AG09309 (cell line): ENCODE results near the gene OR2B2.

Experiments
- DNase-seq: peaks from one replicate; pipeline ENCODE4 v3.0.0-alpha.2; 2010; ENCODE audit warnings: low read depth
- H3K4me3 ChIP-seq: 2 replicates; pipeline ENCODE4 v1.5.1; 2011; ENCODE audit warnings: mild to moderate bottlenecking, low read depth, low read length, moderate library complexity; ENCODE audit not compliant: control insufficient read depth
- TF ChIP-seq, protein P1 (sequence below): IDR thresholded peaks from 2 replicates; pipeline ENCODE4 v1.5.1; 2011; ENCODE audit warnings: mild to moderate bottlenecking, low read depth, low read length, inconsistent platforms; ENCODE audit not compliant: insufficient read depth, control insufficient read depth; ENCODE audit errors: missing control alignments

Gene OR2B2

GRCh38 chr6:27867051-27867944, 44.9 kb downstream of the OR2B2 start:
- TF ChIP-seq, protein P1, sequence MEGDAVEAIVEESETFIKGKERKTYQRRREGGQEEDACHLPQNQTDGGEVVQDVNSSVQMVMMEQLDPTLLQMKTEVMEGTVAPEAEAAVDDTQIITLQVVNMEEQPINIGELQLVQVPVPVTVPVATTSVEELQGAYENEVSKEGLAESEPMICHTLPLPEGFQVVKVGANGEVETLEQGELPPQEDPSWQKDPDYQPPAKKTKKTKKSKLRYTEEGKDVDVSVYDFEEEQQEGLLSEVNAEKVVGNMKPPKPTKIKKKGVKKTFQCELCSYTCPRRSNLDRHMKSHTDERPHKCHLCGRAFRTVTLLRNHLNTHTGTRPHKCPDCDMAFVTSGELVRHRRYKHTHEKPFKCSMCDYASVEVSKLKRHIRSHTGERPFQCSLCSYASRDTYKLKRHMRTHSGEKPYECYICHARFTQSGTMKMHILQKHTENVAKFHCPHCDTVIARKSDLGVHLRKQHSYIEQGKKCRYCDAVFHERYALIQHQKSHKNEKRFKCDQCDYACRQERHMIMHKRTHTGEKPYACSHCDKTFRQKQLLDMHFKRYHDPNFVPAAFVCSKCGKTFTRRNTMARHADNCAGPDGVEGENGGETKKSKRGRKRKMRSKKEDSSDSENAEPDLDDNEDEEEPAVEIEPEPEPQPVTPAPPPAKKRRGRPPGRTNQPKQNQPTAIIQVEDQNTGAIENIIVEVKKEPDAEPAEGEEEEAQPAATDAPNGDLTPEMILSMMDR, result no peak
- peak overlapping the region; percentile 70 for H3K4me3 ChIP-seq
- no peak for DNase-seq

GRCh38 chr6:27866357-27867050, 45.7 kb downstream of the OR2B2 start:
- H3K4me3 ChIP-seq, result peak overlapping the region; percentile 70
- TF ChIP-seq, protein P1, result no peak
- no peak for DNase-seq

DNA sequence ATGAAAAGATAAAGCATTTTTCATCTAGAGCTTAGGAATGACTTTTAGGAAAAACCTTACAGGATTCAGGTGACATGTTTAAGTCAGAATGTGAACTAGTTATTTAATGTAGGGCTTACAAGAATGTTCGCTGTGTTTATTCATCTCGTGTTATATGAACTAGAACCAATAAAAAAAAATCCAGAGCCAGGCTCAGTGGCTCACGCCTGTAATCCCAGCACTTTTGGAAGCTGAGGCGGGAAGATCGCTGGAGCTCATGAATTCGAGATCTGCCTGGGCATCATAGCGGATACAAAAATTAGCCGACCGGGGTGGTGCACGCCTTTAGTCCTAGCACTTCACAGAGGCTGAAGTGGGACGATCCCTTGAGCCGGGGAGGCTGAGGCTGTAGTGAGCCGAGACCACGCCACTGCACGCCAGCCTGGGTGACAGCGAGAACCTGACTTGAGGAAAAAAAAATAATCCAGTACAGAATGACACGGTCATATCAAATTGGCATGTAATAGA, 46.3 kb downstream of the OR2B2 start:
- TF ChIP-seq, protein P1, result no peak
- H3K4me3 ChIP-seq, result peak overlapping the region; percentile 70
- no peak for DNase-seq

DNA sequence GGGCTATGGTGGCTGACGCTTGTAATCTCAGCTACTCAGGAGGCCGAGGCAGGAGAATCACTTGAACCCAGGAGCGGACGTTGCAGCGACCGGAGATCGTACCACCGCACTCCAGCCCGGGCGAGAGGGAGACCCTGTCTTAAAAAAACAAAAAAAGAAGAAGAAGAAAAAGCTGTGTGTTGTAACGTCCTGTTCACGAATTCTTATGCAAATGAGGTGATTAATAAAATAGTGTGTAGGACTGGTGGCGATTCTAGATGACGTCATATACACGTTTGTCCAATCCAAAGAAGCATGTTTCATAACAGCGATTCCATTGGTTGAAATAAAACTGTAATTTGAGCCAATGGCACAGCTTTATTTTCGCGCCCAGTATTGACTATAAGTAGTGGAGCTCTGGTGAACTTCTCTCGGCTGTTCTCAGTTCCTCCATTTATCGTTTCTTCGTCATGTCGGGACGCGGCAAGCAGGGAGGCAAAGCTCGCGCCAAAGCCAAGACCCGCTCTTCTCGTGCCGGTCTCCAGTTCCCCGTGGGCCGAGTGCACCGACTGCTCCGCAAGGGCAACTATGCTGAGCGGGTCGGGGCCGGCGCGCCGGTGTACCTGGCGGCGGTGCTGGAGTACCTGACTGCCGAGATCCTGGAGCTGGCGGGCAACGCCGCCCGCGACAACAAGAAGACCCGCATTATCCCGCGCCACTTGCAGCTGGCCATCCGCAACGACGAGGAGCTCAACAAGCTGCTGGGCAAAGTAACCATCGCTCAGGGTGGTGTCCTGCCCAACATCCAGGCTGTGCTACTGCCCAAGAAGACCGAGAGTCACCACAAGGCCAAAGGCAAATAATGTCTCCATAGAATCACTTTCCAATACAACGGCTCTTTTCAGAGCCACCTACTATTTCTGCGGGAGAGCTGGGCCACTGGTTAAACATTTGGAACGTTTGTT, 47.0 kb downstream of the OR2B2 start:
- DNase-seq, result peak; percentile 94
- peak overlapping the region; percentile 70 for H3K4me3 ChIP-seq
- TF ChIP-seq, protein P1, result no peak

DNA sequence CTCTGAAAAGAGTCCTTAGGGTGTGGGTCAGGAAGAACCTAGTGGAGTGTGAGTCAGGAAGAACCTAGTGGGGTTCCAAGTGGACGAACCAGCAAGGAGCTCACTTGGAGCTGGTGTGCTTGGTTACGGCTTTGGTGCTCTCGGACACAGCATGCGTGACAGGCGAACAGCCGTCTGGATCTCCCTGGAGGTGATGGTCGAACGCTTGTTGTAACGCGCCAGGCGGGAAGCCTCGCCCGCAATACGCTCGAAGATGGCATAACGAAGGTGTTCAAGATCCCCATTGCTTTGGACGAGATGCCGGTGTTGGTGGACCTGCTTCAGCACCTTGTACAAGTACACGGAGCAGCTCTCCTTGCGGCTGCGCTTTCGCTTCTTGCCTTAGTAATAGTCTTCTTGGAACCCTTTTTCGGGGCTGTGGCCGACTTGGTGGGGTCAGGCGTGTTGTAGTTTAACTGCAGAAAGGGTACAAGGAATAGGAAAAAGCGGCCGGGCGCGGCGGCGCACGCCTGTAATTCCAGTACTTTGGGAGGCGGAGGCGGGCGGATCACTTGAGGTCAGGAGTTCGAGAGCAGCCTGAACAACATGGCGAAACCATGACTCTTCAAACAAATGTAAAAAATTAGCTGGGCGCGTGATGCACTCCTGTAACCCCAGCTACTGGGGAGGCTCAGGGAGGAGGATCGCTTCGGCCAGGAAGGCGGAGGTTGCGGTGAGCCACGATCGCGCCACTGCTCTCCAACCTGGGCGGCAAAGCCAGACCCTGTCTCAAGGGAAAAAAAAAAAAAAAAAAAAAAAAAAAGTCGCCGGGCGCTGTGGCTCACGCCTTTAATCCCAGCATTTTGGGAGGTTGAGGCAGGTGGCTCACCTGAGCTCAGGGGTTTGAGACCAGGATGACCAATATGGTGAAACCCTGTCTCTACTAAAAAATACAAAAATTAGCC, 48.0 kb downstream of the OR2B2 start:
- TF ChIP-seq, protein P1, result no peak
- DNase-seq, result no peak
- peak overlapping the region; percentile 70 for H3K4me3 ChIP-seq
